Measurements from ENCODE around the gene LRRC75B. TPM values are rescaled to one million over a fixed set of nuclear protein-coding genes. Genes with fewer than 3 reads are reported as not detected.

The LRRC75B gene
- total and polyA plus RNA-seq, 2 of the 13 experiments (the other 11 are each of a cell fraction or from before 2014, with no cell fraction given) = 11.8 to 34.8 TPM

DNA sequence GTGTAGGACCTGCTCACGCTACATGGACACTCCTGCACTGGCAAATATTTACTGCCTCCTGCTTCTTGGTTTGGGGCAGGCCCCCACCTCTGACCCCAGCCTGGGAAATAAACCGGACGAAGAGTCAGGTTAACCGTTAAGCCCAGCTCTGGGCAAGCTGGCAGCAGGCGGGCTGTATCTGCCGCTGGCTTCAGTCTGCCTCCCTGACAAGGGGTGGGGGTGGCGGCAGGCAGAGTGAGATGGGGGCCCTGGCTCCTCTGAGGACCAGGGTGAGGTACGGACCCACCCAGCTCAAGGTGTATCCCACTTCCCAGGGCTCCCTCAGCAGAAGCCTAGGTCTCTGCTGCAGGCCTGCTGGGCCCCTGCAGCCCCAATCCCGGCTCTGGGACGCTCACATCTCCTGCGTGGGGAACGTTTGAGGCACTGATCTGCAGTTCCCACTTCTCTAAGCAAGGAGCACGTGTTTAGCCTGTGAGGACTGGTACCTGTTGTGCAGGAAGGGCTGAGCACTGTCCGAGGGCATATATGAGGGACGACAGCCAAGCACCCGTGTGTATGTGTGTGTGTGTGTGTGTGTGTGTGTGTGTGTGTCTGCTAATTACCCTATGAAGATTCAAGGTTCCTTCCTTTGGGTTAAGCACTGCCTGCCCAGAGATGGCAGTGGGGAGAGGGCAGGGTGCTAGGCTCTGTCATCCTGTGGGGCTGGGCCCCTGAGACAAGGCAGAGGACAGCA, 1.1 kb upstream of the LRRC75B start (continued):
- TF ChIP-seq ZNF451 (CRISPR knock-in tag; IDR thresholded peaks at IDR 0.05) (0 out of 2 replicates have a peak, but pooled peaks have one; percentile 47), ZNF329 (CRISPR knock-in tag; IDR thresholded peaks at IDR 0.05; ENCODE audit: low read depth) (no peak), RFXANK (CRISPR knock-in tag; IDR thresholded peaks at IDR 0.05) (no peak), CENPT (CRISPR knock-in tag; IDR thresholded peaks at IDR 0.05; ENCODE audit: low read depth) (no peak), HCFC1 (IDR thresholded peaks at IDR 0.05; ENCODE audit: low read depth, low read length) (no peak), PITX1 (CRISPR knock-in tag; IDR thresholded peaks at IDR 0.05) (no peak; the same call in 1 of the 2 replicates), ZNF326 (CRISPR knock-in tag; IDR thresholded peaks at IDR 0.05; ENCODE audit: borderline replicate concordance) (no peak), GABPA (IDR thresholded peaks at IDR 0.05; ENCODE audit: low read depth, low read length) (no peak), GABPA (CRISPR knock-in tag; IDR thresholded peaks at IDR 0.05; ENCODE audit: low read depth) (peak; percentile 48; the same call in 1 of the 2 replicates), PPARG (CRISPR knock-in tag; conservative IDR thresholded peaks at IDR 0.05) (peak; percentile 44; the same call in 1 of the 2 replicates), KLF16 (CRISPR knock-in tag; IDR thresholded peaks at IDR 0.05) (peak in 1 of 2 experiments; percentile 45; a peak in 1 of 4 replicates), RARG (CRISPR knock-in tag; IDR thresholded peaks at IDR 0.05; ENCODE audit: low read depth) (no peak), ZNF30 (CRISPR knock-in tag; IDR thresholded peaks at IDR 0.05) (no peak), SMC3 (IDR thresholded peaks at IDR 0.05; ENCODE audit: low read length) (no peak), ZNF24 (IDR thresholded peaks at IDR 0.05) (no peak), ETV5 (CRISPR knock-in tag; IDR thresholded peaks at IDR 0.05; ENCODE audit: borderline replicate concordance) (peak; percentile 85), CHD4 (IDR thresholded peaks at IDR 0.05; ENCODE audit: borderline replicate concordance, low read length) (no peak), SATB2 (CRISPR knock-in tag; IDR thresholded peaks at IDR 0.05) (no peak), CEBPG (CRISPR knock-in tag; IDR thresholded peaks at IDR 0.05) (no peak), CREM (IDR thresholded peaks at IDR 0.05) (no peak), CREM (CRISPR knock-in tag; IDR thresholded peaks at IDR 0.05) (no peak), FOXK2 (IDR thresholded peaks at IDR 0.05) (no peak), BORCS8-MEF2B (CRISPR knock-in tag; IDR thresholded peaks at IDR 0.05) (peak; percentile 6; the same call in 1 of the 2 replicates), ZNF652 (CRISPR knock-in tag; IDR thresholded peaks at IDR 0.05; ENCODE audit: borderline replicate concordance, low read depth) (peak; percentile 17; the same call in 1 of the 2 replicates), NFYB (CRISPR knock-in tag; IDR thresholded peaks at IDR 0.05) (no peak), TBX3 (IDR thresholded peaks at IDR 0.05; ENCODE audit: borderline replicate concordance) (no peak)
- TF ChIP-seq, protein P1, sequence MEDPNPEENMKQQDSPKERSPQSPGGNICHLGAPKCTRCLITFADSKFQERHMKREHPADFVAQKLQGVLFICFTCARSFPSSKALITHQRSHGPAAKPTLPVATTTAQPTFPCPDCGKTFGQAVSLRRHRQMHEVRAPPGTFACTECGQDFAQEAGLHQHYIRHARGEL (CRISPR knock-in tag; IDR thresholded peaks at IDR 0.05) = no peak
- TF ChIP-seq, protein P2, sequence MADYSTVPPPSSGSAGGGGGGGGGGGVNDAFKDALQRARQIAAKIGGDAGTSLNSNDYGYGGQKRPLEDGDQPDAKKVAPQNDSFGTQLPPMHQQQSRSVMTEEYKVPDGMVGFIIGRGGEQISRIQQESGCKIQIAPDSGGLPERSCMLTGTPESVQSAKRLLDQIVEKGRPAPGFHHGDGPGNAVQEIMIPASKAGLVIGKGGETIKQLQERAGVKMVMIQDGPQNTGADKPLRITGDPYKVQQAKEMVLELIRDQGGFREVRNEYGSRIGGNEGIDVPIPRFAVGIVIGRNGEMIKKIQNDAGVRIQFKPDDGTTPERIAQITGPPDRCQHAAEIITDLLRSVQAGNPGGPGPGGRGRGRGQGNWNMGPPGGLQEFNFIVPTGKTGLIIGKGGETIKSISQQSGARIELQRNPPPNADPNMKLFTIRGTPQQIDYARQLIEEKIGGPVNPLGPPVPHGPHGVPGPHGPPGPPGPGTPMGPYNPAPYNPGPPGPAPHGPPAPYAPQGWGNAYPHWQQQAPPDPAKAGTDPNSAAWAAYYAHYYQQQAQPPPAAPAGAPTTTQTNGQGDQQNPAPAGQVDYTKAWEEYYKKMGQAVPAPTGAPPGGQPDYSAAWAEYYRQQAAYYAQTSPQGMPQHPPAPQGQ (CRISPR knock-in tag; IDR thresholded peaks at IDR 0.05; ENCODE audit: borderline replicate concordance) = no peak
- TF ChIP-seq, protein P3, sequence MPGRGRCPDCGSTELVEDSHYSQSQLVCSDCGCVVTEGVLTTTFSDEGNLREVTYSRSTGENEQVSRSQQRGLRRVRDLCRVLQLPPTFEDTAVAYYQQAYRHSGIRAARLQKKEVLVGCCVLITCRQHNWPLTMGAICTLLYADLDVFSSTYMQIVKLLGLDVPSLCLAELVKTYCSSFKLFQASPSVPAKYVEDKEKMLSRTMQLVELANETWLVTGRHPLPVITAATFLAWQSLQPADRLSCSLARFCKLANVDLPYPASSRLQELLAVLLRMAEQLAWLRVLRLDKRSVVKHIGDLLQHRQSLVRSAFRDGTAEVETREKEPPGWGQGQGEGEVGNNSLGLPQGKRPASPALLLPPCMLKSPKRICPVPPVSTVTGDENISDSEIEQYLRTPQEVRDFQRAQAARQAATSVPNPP (CRISPR knock-in tag; IDR thresholded peaks at IDR 0.05) = no peak
- TF ChIP-seq, protein P4, sequence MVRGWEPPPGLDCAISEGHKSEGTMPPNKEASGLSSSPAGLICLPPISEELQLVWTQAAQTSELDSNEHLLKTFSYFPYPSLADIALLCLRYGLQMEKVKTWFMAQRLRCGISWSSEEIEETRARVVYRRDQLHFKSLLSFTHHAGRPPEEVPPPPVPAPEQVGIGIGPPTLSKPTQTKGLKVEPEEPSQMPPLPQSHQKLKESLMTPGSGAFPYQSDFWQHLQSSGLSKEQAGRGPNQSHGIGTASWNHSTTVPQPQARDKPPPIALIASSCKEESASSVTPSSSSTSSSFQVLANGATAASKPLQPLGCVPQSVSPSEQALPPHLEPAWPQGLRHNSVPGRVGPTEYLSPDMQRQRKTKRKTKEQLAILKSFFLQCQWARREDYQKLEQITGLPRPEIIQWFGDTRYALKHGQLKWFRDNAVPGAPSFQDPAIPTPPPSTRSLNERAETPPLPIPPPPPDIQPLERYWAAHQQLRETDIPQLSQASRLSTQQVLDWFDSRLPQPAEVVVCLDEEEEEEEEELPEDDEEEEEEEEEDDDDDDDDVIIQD (CRISPR knock-in tag; IDR thresholded peaks at IDR 0.05; ENCODE audit: low read depth) = 0 out of 2 replicates have a peak, but pooled peaks have one; percentile 24

Data from HepG2 (cell line).